Activated T-helper 17 cell treated with anti-CD3 and anti-CD28 coated beads, Interleukin-2, amount 50 U/mL, for 72 hours (primary cell): Measurements from ENCODE around the gene POP7. TPM values are rescaled to one million over a fixed set of nuclear protein-coding genes. Genes with fewer than 3 reads are reported as not detected.
"Not testable (repeated sequence)": the region's sequence is repeated elsewhere in the genome, so short reads cannot be mapped to it uniquely, and the experiment has no call there.

ENCODE experiments used
- ATAC-seq: fragments of 150-1000 bp; cut with Tn5 transposase; replicated peaks from 2 replicates; pipeline ENCODE4 v1.10.0; 2021; ENCODE audit warnings: mild to moderate bottlenecking, moderate library complexity
- H3K27ac Mint-ChIP-seq: one replicate; pipeline ENCODE4 v1.8.0; 2022; ENCODE audit warnings: mixed read lengths
- H3K27me3 Mint-ChIP-seq: one replicate; pipeline ENCODE4 v1.8.0; 2022; ENCODE audit warnings: mixed read lengths
- H3K36me3 Mint-ChIP-seq: one replicate; pipeline ENCODE4 v1.8.0; 2022; ENCODE audit warnings: low read depth, mild to moderate bottlenecking, mixed read lengths
- H3K4me1 Mint-ChIP-seq: one replicate; pipeline ENCODE4 v1.8.0; 2022; ENCODE audit warnings: mixed read lengths
- H3K4me3 Mint-ChIP-seq: one replicate; pipeline ENCODE4 v1.8.0; 2022; ENCODE audit warnings: mild to moderate bottlenecking, mixed read lengths
- H3K9me3 Mint-ChIP-seq: one replicate; pipeline ENCODE4 v1.8.0; 2022; ENCODE audit warnings: mixed read lengths
- total RNA-seq, 2 donors: library from RNA; stranded (reverse); gene quantifications; one replicate each; pipeline ENCODE4 v1.2.3, GENCODE V29; 2022

Gene POP7
- total RNA-seq, 2 donors from 2014 or later: 29.6 to 68.9 TPM

DNA sequence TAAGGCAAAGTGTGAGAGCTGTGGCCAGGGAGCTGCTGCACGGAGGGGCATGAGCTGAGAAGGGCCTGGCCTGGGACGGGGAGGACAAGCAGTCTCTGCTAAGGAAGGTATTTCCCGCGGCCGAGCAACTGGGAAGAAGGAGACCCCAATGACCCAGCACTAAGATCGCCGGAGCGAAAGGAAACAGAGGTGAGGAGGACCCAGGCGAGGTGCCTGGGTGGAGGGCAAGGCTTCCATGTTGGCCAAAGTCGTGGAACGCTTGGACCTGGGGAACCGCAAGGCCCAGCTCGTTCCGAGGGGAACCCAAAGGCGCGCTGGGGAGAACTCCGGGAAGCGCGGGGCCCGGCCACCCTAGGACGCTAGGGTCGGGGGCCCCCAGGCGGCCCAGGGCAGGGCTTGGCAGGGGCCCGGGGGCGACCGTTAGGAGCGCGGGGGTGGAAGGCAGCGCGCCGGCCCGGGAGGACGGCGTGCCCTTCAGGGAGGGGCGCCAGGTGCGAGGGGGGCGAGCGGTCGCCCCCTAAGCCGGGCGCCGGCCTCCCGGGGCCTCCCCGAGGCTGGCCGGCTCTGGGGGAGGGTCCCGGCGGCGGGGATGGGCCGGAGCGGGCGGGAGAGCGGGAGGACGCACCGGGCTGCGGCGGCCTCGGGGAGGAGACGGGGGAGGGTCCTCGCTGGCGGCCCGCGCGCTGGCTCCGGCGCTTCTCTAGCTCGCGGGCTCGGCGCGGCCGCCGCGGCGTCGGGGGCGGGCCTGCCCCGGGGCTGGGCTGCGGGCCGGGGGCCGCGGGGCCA is 12.4 kb upstream of the POP7 start:
- no peaks in the 10 kb centered on the region for H3K9me3 Mint-ChIP-seq
- H3K27ac Mint-ChIP-seq: peak overlapping the region; percentile 89
- peak; percentile 53 for ATAC-seq
- no peaks in the 10 kb centered on the region for H3K27me3 Mint-ChIP-seq
- H3K36me3 Mint-ChIP-seq: peaks cover 38% of the 10 kb centered on the region
- peaks cover 23% of the 10 kb centered on the region for H3K4me1 Mint-ChIP-seq
- H3K4me3 Mint-ChIP-seq: peak overlapping the region; percentile 89

GRCh38 chr7:100694098-100694745 is 11.7 kb upstream of the POP7 start, which contains the start of gene GIGYF1:
Gene GIGYF1, minus strand, starts transcription at chr7:100694250. Its CDS starts 6,012 bp downstream, at chr7:100688238.
- H3K27ac Mint-ChIP-seq: peak within 1 kb of the TSS; percentile 89
- H3K4me1 Mint-ChIP-seq: peaks cover 23% of the 10 kb centered on the region
- ATAC-seq: peak; percentile 71
- no peaks in the 10 kb centered on the region for H3K9me3 Mint-ChIP-seq
- peak within 1 kb of the TSS; percentile 89 for H3K4me3 Mint-ChIP-seq
- H3K27me3 Mint-ChIP-seq: no peaks in the 10 kb centered on the region
- H3K36me3 Mint-ChIP-seq: peaks cover 31% of the 10 kb centered on the region

GRCh38 chr7:100696123-100696521 is 9.8 kb upstream of the POP7 start:
- H3K36me3 Mint-ChIP-seq: peaks cover 21% of the 10 kb centered on the region
- H3K4me1 Mint-ChIP-seq: peaks cover 23% of the 10 kb centered on the region
- H3K27ac Mint-ChIP-seq: peak overlapping the region; percentile 85
- peaks cover 4% of the 10 kb centered on the region for H3K27me3 Mint-ChIP-seq
- no peaks in the 10 kb centered on the region for H3K9me3 Mint-ChIP-seq
- ATAC-seq: no peak
- H3K4me3 Mint-ChIP-seq: peak overlapping the region; percentile 71

GRCh38 chr7:100699018-100699417 is 6.9 kb upstream of the POP7 start:
- Mint-ChIP-seq H3K4me1 (peaks cover 6% of the 10 kb centered on the region), H3K27ac (no peak overlapping the region)

DNA sequence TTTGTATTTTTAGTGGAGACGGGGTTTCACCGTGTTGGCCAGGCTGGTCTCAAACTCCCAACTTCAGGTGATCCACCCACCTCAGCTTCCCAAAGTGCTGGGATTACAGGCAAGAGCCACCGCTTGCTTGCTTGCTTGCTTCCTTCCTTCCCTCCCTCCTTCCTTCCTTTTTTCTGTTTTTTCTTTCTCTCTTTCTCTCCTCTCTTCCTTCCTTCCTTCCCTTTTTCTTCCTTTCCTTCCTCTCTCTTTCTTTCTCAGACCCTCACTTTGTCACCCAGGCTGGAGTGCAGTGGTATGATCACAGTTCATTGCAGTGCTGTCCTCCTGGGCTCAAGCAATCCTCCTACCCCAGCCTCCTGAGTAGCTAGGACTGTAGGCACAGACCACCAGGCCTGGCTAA is 4.8 kb upstream of the POP7 start:
- not testable (repeated sequence) for H3K27ac Mint-ChIP-seq, H3K4me3 Mint-ChIP-seq, H3K27me3 Mint-ChIP-seq, H3K36me3 Mint-ChIP-seq, H3K4me1 Mint-ChIP-seq, H3K9me3 Mint-ChIP-seq, ATAC-seq

More at GRCh38 chr7:100699018-100699417, 6.9 kb upstream of the POP7 start:
- Mint-ChIP-seq H3K9me3 (no peaks in the 10 kb centered on the region), H3K36me3 (no peaks in the 10 kb centered on the region), H3K27me3 (peaks cover 4% of the 10 kb centered on the region), H3K4me3 (no peak overlapping the region)
- no peak for ATAC-seq

DNA sequence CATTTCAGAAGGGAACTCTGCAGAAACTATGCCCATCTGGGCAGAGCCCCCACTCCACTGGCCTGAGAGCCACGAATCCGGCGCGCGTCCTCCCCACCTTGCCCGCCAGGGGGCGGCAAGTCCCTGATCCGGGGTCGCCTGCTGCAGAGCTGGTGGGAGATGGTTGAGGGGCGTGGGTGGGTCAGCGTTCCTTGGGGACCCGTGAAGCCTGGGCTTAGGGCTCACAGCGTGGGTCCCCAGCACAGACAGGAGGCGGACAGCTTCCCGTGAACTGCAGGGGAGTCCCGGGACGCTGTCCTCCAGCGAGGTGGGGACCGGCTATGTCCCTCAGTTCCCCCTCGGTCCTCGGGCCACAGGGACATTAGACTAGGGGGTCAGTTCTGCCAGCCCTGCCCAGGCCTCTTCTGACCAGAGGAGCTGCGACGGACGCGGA is 585 bp upstream of the POP7 start:
- Mint-ChIP-seq H3K27ac (peak overlapping the region; percentile 96), H3K27me3 (no peaks in the 10 kb centered on the region), H3K4me3 (peak overlapping the region; percentile 95), H3K4me1 (peaks cover 6% of the 10 kb centered on the region), H3K36me3 (peaks cover 34% of the 10 kb centered on the region), H3K9me3 (no peaks in the 10 kb centered on the region)
- peak; percentile 65 for ATAC-seq

- ATAC-seq: no peak
- Mint-ChIP-seq H3K9me3 (no peaks in the 10 kb centered on the region), H3K27ac (peak overlapping the region; percentile 96), H3K36me3 (peaks cover 34% of the 10 kb centered on the region), H3K27me3 (no peaks in the 10 kb centered on the region), H3K4me3 (peak overlapping the region; percentile 95), H3K4me1 (peaks cover 6% of the 10 kb centered on the region)
These were observed 871 bp downstream of the POP7 start for GRCh38 chr7:100706672-100707311.

GRCh38 chr7:100708395-100708794 is 2.5 kb downstream of the POP7 start:
- Mint-ChIP-seq H3K4me3 (no peak overlapping the region), H3K9me3 (no peaks in the 10 kb centered on the region), H3K27me3 (no peaks in the 10 kb centered on the region), H3K27ac (no peak overlapping the region), H3K36me3 (peaks cover 34% of the 10 kb centered on the region), H3K4me1 (peaks cover 6% of the 10 kb centered on the region)
- no peak for ATAC-seq

GRCh38 chr7:100710452-100710851 is 4.5 kb downstream of the POP7 start:
- Mint-ChIP-seq H3K9me3 (no peaks in the 10 kb centered on the region), H3K4me3 (no peak overlapping the region), H3K36me3 (peaks cover 34% of the 10 kb centered on the region), H3K4me1 (peaks cover 6% of the 10 kb centered on the region), H3K27me3 (no peaks in the 10 kb centered on the region), H3K27ac (no peak overlapping the region)
- ATAC-seq: no peak

DNA sequence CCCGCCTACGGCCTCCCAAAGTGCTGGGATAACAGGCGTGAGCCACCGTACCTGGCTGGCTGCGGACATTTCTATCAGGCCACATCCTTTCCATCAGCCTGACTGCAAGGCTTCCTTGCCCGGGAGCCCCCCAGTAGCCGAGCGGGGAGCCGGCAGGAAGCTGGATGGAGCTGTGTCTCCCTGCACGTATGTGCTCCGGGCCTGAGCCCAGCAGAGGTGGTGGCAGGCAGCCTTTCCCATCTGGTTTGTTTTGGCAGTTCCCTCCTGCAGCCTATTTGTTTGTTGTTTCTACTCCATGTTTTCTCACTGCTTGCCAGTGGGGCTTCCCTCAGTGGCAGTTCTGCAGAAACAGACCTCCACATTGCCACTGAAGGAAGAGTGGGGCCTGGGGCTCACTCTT is 5.4 kb downstream of the POP7 start:
- Mint-ChIP-seq H3K4me1 (peaks cover 6% of the 10 kb centered on the region), H3K36me3 (peaks cover 25% of the 10 kb centered on the region), H3K9me3 (no peaks in the 10 kb centered on the region), H3K27ac (no peak overlapping the region), H3K4me3 (no peak overlapping the region), H3K27me3 (no peaks in the 10 kb centered on the region)
- ATAC-seq: no peak

- ATAC-seq: no peak
- Mint-ChIP-seq H3K9me3 (peaks cover 10% of the 10 kb centered on the region), H3K27ac (no peak overlapping the region), H3K4me1 (no peaks in the 10 kb centered on the region), H3K27me3 (peaks cover 11% of the 10 kb centered on the region), H3K36me3 (peaks cover 2% of the 10 kb centered on the region), H3K4me3 (no peak overlapping the region)
These were observed 8.8 kb downstream of the POP7 start for GRCh38 chr7:100714725-100715124.

DNA sequence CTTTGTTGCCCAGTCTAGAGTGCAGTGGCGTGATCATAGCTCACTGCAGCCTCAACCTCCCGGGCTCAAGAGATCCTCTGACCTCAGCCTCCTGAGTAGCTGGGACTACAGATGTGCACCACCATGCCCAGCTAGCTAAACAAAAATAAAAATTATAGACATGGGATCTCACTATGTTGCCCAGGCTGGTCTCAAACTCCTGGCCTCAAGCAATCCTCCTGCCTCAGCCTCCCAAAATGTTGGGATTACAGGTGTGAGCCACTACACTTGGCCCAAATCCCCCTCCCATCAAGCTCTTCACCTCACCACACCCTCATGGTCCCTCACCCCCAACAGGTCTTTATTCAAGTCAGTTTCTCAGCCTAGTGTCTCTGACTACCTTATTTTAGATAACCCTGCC is 11.2 kb downstream of the POP7 start:
- not testable (repeated sequence) for ATAC-seq, H3K27ac Mint-ChIP-seq, H3K4me1 Mint-ChIP-seq, H3K9me3 Mint-ChIP-seq, H3K4me3 Mint-ChIP-seq, H3K36me3 Mint-ChIP-seq
- H3K27me3 Mint-ChIP-seq: peaks cover 24% of the 10 kb centered on the region

DNA sequence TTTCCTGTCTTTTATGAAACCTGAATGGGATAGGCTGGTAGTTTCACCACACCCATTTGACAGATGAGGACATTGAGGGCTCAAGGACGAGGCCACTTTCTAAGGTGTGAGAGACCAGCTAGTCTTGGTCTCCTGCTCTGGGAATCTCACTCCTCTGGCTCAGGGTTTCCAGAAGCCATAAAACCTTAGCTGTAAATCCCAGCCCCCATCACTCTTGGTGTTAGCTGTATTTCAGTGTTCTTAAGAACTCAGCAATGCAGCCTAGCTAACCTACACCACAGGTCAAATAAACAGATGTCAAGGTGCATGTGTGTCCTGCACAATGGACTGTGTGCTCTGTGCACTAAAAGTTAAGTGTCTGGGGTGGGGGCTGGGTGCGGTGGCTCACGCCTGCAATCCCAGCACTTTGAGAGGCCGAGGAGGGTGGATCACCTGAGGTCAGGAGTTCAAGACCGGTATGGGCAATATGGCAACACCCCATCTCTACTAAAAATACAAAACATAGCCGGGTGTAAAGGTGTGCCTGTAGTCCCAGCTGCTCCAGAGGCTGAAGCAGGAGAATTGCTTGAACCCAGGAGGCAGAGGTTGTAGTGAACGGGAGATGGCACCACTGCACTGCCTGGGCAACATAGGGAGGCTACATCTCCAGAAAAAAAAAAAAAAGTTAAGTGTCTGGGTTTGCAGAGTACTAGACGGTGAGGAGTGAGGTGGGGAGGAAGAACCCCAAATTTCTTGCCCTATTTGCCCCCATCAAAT is 13.8 kb downstream of the POP7 start:
- no peak overlapping the region for H3K4me3 Mint-ChIP-seq
- no peak overlapping the region for H3K27ac Mint-ChIP-seq
- H3K27me3 Mint-ChIP-seq: peaks cover 32% of the 10 kb centered on the region
- ATAC-seq: no peak
- no peaks in the 10 kb centered on the region for H3K4me1 Mint-ChIP-seq
- peaks cover 4% of the 10 kb centered on the region for H3K36me3 Mint-ChIP-seq
- peaks cover 10% of the 10 kb centered on the region for H3K9me3 Mint-ChIP-seq

DNA sequence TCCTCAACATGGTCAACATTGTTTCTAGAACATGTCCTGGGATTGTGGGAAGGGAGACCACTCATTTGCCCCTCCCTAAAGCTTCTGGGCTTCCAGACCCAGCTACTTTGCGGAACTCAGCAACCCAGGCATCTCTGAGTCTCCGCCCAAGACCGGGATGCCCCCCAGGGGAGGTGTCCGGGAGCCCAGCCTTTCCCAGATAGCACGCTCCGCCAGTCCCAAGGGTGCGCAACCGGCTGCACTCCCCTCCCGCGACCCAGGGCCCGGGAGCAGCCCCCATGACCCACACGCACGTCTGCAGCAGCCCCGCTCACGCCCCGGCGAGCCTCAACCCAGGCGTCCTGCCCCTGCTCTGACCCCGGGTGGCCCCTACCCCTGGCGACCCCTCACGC is 14.4 kb downstream of the POP7 start, which contains the start of gene EPO:
Gene EPO (plus strand): TSS at position 190 of the 392 bp plus-strand sequence. CDS start 513 bp downstream, outside the sequence.
- no peak for ATAC-seq
- Mint-ChIP-seq H3K9me3 (peaks cover 10% of the 10 kb centered on the region), H3K36me3 (peaks cover 4% of the 10 kb centered on the region), H3K27ac (no peak within 1 kb of the TSS), H3K4me1 (no peaks in the 10 kb centered on the region), H3K27me3 (peaks cover 32% of the 10 kb centered on the region), H3K4me3 (no peak within 1 kb of the TSS)
